Esophagus squamous epithelium (tissue), 5 donors: Measurements from ENCODE around the gene PBX4. TPM values are rescaled to one million over a fixed set of nuclear protein-coding genes. Genes with fewer than 3 reads are reported as not detected.
A peak's percentile ranks its signal among the peaks of the same experiment; 100 is the strongest.

Experiments
- DNase-seq: peaks from one replicate; lab custom pipeline; 2025; lab: John Stamatoyannopoulos, UW
- H3K27ac ChIP-seq, 4 donors: fragments of 200-600 bp; sonication (generic); one replicate each; pipeline ENCODE4 v1.5.1; 2016 to 2019; ENCODE audit warnings: mild to moderate bottlenecking in 1 of 4
- H3K27me3 ChIP-seq, 4 donors: fragments of 200-600 bp; sonication (generic); 1 replicate in 3 of 4; 2 replicates in 1 of 4; pipeline versions ENCODE4 v1.5.1 to v1.6.0; 2017 to 2021; ENCODE audit warnings: antibody characterized with exemption in 1 of 4
- H3K36me3 ChIP-seq, 3 donors: fragments of 200-600 bp; sonication (generic); one replicate each; pipeline ENCODE4 v1.5.1; 2016 to 2019
- H3K4me1 ChIP-seq, 3 donors: fragments of 200-600 bp; sonication (generic); one replicate each; pipeline ENCODE4 v1.5.1; 2017 to 2019
- H3K4me3 ChIP-seq, 4 donors: fragments of 200-600 bp; sonication (generic); 1 replicate in 3 of 4; 2 replicates in 1 of 4; pipeline ENCODE4 v1.5.1; 2016 to 2019; ENCODE audit warnings: mild to moderate bottlenecking in 2 of 4, moderate library complexity in 1 of 4
- H3K9me3 ChIP-seq, 3 donors: fragments of 200-600 bp; sonication (generic); one replicate each; pipeline ENCODE4 v1.5.1; 2016 to 2019
- POLR2A ChIP-seq, 4 donors: fragments of 450-650 bp; IDR thresholded peaks; one replicate each; pipeline ENCODE4 v1.6.1; 2017; ENCODE audit warnings: antibody characterized with exemption in 4 of 4, mild to moderate bottlenecking in 4 of 4, moderate library complexity in 3 of 4
- WGBS, 2 donors: methylation state at CpG; one replicate each; pipeline ENCODE4 v1.1.5; 2018; 5-methylcytosine and 5-hydroxymethylcytosine counted together
- intact Hi-C: fragments of 100-400 bp; cut with DNase I; formaldehyde crosslinking; loops from one replicate; pipeline ENCODE4 v1.15.0; 2022
- total RNA-seq, 4 donors: library from RNA; depleted of rRNA; stranded (reverse); fragments of >200 nt; gene quantifications; one replicate each; pipeline ENCODE4 v1.1.0, GENCODE V29; 2016
- TF ChIP-seq, protein P1 (sequence below), 6 experiments: fragments of 450-650 bp in 4 of 6; fragments of 200-600 bp in 2 of 6; sonication (generic) in 2 of 6; IDR thresholded peaks; one replicate each; pipeline ENCODE4 v1.5.1; 2016 to 2019; ENCODE audit warnings: antibody characterized with exemption in 6 of 6, mild to moderate bottlenecking in 4 of 6, moderate library complexity in 4 of 6
- donor health status: DM: yes; HTN: yes; CAD: no.

PBX4 gene
- total RNA-seq, 4 donors from 2014 or later, result 0.61 to 1.9 (median 1.7) TPM

DNA sequence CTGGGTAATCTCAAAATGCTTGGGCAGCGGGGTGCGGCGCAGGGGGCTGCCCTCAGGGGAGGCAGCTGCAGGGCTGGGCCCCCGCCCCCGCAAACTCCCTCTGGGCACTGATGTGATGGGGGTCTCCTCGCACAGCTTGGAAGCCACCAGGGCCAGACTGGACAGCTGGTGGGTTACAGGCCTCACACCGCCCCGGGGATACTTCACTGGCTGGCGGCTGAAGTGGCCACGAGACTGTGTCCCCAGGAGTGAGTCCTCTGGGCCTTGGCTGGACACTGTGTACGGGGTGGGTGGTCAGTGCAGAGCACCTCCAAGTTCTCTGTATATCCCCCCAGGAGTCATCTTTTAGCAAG is 11.6 kb upstream of the PBX4 start:
- Histone ChIP-seq H3K27ac (no peak overlapping the region), H3K9me3 (no peaks in the 10 kb centered on the region), H3K4me3 (no peak overlapping the region), H3K36me3 (peaks cover 6 to 39% (median 8%) of the 10 kb centered on the region in 3 donors), H3K27me3 (peaks cover 0 to 9% (median 0%) of the 10 kb centered on the region in 4 donors), H3K4me1 (peaks cover 10 to 28% (median 11%) of the 10 kb centered on the region in 3 donors)
- intact Hi-C loops, result no loop called here
- WGBS, 2 donors, result 100% methylated on average over 6 of the region's 11 CpGs; no CpG with 5 or more reads in 1 of the 2 donors
- no peak for DNase-seq
- TF ChIP-seq POLR2A (IDR thresholded peaks at IDR 0.05), result no peak
- TF ChIP-seq, protein P1, sequence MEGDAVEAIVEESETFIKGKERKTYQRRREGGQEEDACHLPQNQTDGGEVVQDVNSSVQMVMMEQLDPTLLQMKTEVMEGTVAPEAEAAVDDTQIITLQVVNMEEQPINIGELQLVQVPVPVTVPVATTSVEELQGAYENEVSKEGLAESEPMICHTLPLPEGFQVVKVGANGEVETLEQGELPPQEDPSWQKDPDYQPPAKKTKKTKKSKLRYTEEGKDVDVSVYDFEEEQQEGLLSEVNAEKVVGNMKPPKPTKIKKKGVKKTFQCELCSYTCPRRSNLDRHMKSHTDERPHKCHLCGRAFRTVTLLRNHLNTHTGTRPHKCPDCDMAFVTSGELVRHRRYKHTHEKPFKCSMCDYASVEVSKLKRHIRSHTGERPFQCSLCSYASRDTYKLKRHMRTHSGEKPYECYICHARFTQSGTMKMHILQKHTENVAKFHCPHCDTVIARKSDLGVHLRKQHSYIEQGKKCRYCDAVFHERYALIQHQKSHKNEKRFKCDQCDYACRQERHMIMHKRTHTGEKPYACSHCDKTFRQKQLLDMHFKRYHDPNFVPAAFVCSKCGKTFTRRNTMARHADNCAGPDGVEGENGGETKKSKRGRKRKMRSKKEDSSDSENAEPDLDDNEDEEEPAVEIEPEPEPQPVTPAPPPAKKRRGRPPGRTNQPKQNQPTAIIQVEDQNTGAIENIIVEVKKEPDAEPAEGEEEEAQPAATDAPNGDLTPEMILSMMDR (IDR thresholded peaks at IDR 0.05), result no peak

DNA sequence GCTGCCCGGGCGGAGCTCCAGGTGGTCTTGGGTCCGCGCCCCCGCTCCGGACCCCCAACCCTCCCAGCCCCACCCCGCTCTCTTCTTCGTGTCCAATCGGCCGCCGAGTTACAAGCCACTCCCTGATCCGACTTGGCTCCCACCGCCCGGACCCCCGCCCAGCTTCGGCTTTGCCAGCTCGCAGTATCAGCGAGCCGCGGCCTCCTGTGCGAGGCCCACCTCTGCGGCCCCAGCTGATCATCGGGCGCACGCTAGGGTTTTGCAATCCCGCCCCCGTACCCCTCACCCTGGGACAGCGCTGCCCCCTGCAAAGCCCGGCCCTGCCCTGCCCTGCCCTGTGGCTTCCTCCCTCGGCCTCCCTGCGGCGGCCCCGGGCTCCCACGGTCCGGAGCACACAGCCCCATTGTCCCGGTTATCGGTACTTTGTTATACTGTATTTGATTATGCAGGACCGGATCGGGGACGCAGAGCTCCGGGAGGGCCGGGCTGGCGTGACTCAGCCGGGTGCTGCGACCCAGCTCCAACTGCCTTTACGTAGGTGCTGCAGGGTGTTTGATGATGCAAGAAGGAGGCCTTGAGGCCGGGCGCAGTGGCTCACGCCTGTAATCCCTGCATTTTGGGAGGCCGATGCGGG is 10.1 kb upstream of the PBX4 start:
- TF ChIP-seq POLR2A (IDR thresholded peaks at IDR 0.05), result peak in 1 of 4 donors; percentile 34
- TF ChIP-seq, protein P1 (IDR thresholded peaks at IDR 0.05), result no peak
- Histone ChIP-seq H3K4me1 (peaks cover 10 to 28% (median 11%) of the 10 kb centered on the region in 3 donors), H3K36me3 (peaks cover 0 to 34% (median 4%) of the 10 kb centered on the region in 3 donors), H3K27me3 (peaks cover 0 to 9% (median 0%) of the 10 kb centered on the region in 4 donors), H3K9me3 (no peaks in the 10 kb centered on the region), H3K27ac (peak overlapping the region; percentile 84 to 92 (median 89)), H3K4me3 (peak overlapping the region; percentile 67 to 85 (median 72))
- WGBS, 2 donors, result 33 to 60% methylated on average over 2 to 3 of the region's 51 CpGs
- intact Hi-C loops, result no loop called here
- DNase-seq, result no peak

- intact Hi-C loops, result no loop called here
- no peak for DNase-seq
- Histone ChIP-seq H3K27me3 (peaks cover 0 to 9% (median 0%) of the 10 kb centered on the region in 4 donors), H3K27ac (peak within 1 kb of the TSS; percentile 84 to 92 (median 89)), H3K36me3 (peaks cover 0 to 32% (median 0%) of the 10 kb centered on the region in 3 donors), H3K9me3 (no peaks in the 10 kb centered on the region), H3K4me3 (peak within 1 kb of the TSS; percentile 67 to 85 (median 72)), H3K4me1 (peaks cover 10 to 28% (median 11%) of the 10 kb centered on the region in 3 donors)
- WGBS, 2 donors, result 0 to 2% methylated on average over 5 to 25 of the region's 87 CpGs
- peak in 2 of 4 donors; percentile 18 to 54 for TF ChIP-seq POLR2A (IDR thresholded peaks at IDR 0.05)
- TF ChIP-seq, protein P1 (IDR thresholded peaks at IDR 0.05), result no peak
These were observed 9.4 kb upstream of the PBX4 start, which contains the start of gene LPAR2 for GRCh38 chr19:19627621-19628500. LPAR2 (minus strand) TSS chr19:19628220; CDS start chr19:19627275, 945 bp downstream.

DNA sequence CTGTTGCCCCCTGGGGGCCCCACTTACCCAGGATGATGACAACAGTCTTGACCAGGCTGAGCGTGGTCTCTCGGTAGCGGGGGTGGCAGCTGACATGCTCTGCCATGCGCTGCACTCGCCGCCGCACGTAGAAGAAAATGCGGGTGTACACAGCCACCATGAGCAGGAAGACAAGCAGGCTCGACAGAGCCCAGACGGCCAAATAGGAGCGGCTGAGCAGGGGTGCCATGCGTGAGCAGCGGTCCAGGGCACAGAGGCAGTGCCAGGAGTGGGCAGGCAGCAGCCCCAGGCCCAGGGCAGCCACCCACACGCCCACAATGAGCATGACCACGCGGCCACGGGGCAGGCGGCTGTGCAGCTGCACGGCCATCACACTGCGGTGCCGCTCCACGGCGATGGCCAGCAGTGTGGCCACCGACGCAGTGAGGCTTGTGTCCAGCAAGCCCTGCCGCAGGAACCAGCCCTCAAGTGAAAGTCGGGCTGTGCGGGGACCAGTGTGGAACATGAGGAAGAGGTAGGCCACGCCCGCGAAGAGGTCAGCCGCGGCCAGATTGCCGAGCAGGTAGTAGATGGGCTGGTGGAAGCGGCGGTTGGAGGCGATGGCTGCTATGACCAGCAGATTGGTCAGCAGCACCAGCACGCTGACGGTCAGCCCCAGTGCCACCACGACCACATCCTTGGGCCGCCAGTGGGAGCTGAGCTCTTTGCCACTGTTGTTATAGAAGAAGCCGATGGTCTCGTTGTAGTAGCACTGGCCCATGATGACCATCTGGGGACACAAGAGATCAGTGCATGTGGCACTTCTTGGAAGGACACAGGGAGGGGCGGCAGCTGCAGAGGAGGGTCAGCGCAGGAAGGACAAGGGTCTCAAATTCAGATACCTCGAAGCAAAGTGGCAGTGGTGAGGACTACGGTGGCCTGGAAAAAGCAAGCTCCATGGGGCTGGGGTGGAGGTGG is 8.3 kb upstream of the PBX4 start:
- intact Hi-C loops, result no loop called here

More for the DNA sequence above, 8.3 kb upstream of the PBX4 start:
- Histone ChIP-seq H3K36me3 (peaks cover 0 to 23% (median 0%) of the 10 kb centered on the region in 3 donors), H3K27ac (peak overlapping the region in 2 of 4 donors; percentile 91 to 92), H3K9me3 (no peaks in the 10 kb centered on the region), H3K4me1 (peaks cover 10 to 28% (median 11%) of the 10 kb centered on the region in 3 donors), H3K4me3 (peak overlapping the region in 3 of 4 donors; percentile 67 to 85 (median 71)), H3K27me3 (peaks cover 0 to 9% (median 0%) of the 10 kb centered on the region in 4 donors)
- no peak for TF ChIP-seq POLR2A (IDR thresholded peaks at IDR 0.05)
- TF ChIP-seq, protein P1 (IDR thresholded peaks at IDR 0.05), result no peak
- 87 to 91% methylated on average over 19 to 36 of the region's 48 CpGs for WGBS, 2 donors
- no peak for DNase-seq
